Motor neuron (in vitro differentiated cells): ENCODE results near the gene LARGE1. TPM values are rescaled to one million over a fixed set of nuclear protein-coding genes. Genes with fewer than 3 reads are reported as not detected.

Experiments
- ATAC-seq, 8 experiments: fragments of 200-7000 bp; cut with Tn5 transposase; replicated peaks in 6 of 8; 2 replicates each; pipeline ENCODE4 v1.8.0; 2021; ENCODE audit warnings: mild to moderate bottlenecking in 8 of 8, moderate library complexity in 8 of 8
- H3K27ac ChIP-seq, 2 donors: fragments of 250-450 bp; sonication (Bioruptor Pico); 2 replicates each; pipeline ENCODE4 v1.9.0; 2021; ENCODE audit warnings: antibody characterized with exemption in 2 of 2, mild to moderate bottlenecking in 2 of 2, moderate library complexity in 1 of 2
- H3K4me1 ChIP-seq, 2 donors: fragments of 250-450 bp; sonication (Bioruptor Pico); replicated peaks in 1 of 2; 2 replicates each; pipeline ENCODE4 v1.6.1; 2021; ENCODE audit warnings: antibody characterized with exemption in 2 of 2, mild to moderate bottlenecking in 2 of 2, moderate library complexity in 1 of 2
- H3K4me3 ChIP-seq, 5 donors: fragments of 250-450 bp; sonication (Bioruptor Pico); 2 replicates each; pipeline ENCODE4 v1.9.0; 2021; ENCODE audit warnings: antibody characterized with exemption in 5 of 5, mild to moderate bottlenecking in 5 of 5, moderate library complexity in 4 of 5
- WGBS, 10 experiments: fragments of 450-650 bp; shearing (Covaris generic); methylation state at CpG; one replicate each; pipeline ENCODE4 v1.0.0; 2022; 5-methylcytosine and 5-hydroxymethylcytosine counted together
- in situ Hi-C, 9 experiments: fragments of 400-800 bp; cut with MboI; loops; one replicate each; pipeline ENCODE4 v1.15.0; 2021; ENCODE audit warnings: low sequenced_read_pairs in 9 of 9, low pct_unique_long_range_greater_than_20kb in 2 of 9; ENCODE audit not compliant: unreplicated experiment in 9 of 9
- total RNA-seq, 8 experiments: library from RNA; unstranded; fragments of 300-600 nt; gene quantifications; 2 replicates each; pipeline versions ENCODE4 v1.2.3 to v1.2.4, GENCODE V29; 2022

The LARGE1 gene
- total RNA-seq, 8 experiments from 2014 or later = 1.7 to 36.1 (median 20.6) TPM

DNA sequence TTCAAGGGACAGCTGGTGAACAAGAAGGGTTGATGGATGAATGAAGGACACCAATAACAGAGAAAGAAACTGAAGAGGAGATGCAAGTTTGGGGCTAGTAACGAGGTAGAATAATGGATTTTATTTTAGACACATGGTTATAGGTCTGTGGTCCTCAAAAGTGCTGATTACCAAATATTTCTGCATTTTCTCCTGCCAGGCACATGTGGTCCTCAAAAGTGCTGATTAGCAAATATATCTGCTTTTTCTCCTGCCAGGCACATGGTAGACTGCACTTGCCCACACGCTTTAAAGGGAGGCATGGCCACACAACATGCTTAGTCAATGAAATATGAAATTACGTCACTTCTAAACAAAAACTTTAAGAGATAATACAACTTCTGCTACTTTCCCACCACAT is 489.0 kb downstream of the LARGE1 start:
- H3K4me1 ChIP-seq = no peaks in the 10 kb centered on the region
- WGBS, 10 experiments = 67 to 100% (median 100%) methylated on average over 1 to 3 of the region's 3 CpGs; no CpG with 5 or more reads in 1 of the 10 experiments

DNA sequence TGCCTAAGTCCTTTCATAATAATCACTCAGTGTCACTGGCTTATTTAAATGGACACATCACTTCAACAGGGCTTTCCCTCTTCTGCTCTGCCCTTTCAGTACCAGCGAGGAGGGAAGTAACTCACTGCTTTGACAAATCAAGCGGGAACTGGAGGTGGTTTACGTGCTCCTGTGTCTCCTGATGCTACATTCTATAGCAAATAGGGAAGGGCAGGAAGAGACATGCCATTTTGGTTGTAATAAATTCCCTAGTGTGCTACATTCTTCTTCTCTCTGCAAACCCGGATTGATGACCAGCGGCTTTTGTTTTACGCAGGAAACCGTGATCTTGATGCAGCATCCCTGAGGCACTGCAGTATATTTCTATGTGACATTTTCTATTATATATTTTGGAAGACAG is 491.0 kb downstream of the LARGE1 start:
- WGBS, 10 experiments = 72 to 100% (median 87%) methylated on average over 1 to 7 of the region's 7 CpGs
- no peaks in the 10 kb centered on the region for H3K4me1 ChIP-seq
- in situ Hi-C loops = no loop called here
- ATAC-seq = peak in 4 of 8 experiments; percentile 26 to 60 (median 38)
- no peak overlapping the region for H3K4me3 ChIP-seq
- H3K27ac ChIP-seq = no peak overlapping the region

More for the DNA sequence above, 489.0 kb downstream of the LARGE1 start:
- in situ Hi-C loops = no loop called here
- Histone ChIP-seq H3K4me3 (no peak overlapping the region), H3K27ac (no peak overlapping the region)
- ATAC-seq = no peak

DNA sequence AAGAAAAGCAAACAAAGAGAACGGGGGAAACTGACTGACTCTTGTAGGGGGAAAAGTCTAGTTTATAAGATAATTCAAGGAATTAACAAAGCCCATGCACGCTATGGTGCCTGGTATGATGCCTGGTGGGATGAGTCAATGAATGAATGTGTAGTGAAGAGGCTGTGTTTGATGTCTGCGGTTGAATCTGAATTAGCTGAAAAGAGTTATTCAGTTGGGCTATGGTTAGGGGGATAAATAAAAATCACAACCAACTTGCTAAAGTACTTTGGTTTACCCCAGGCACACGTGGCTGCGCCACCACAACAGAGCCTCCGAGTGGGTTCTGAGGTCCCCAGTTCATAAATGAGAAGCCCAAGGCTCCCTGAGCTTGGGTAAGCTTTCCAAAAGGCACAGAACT is 492.8 kb downstream of the LARGE1 start:
- Histone ChIP-seq H3K4me3 (no peak overlapping the region), H3K27ac (no peak overlapping the region), H3K4me1 (no peaks in the 10 kb centered on the region)
- ATAC-seq = no peak
- in situ Hi-C loops = no loop called here
- 66 to 95% (median 85%) methylated on average over 2 to 6 of the region's 6 CpGs for WGBS, 10 experiments

DNA sequence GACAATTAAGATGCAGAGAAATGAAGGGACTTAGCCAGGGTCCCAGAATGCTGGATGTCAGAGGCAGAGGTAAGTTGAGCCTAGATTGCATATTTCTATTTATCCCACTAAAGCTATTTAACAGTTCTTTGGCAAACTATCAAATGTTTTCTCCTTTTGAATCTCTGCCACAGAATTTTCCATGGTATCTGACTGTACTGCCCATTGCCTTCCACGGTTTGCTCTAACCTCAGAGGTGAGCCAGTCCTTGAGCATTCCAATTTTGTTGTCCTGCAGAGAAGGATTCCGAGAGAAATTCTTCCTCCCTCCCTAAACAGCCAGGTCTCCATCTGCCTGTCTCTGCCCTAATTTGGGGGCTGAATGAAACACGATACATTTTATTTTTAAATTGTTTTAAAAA is 493.8 kb downstream of the LARGE1 start:
- 36 to 100% (median 67%) methylated on average over 1 to 3 of the region's 3 CpGs; no CpG with 5 or more reads in 1 of the 10 experiments for WGBS, 10 experiments
- H3K4me1 ChIP-seq = no peaks in the 10 kb centered on the region
- in situ Hi-C loops = no loop called here
- no peak for ATAC-seq
- H3K4me3 ChIP-seq = no peak overlapping the region
- no peak overlapping the region for H3K27ac ChIP-seq

DNA sequence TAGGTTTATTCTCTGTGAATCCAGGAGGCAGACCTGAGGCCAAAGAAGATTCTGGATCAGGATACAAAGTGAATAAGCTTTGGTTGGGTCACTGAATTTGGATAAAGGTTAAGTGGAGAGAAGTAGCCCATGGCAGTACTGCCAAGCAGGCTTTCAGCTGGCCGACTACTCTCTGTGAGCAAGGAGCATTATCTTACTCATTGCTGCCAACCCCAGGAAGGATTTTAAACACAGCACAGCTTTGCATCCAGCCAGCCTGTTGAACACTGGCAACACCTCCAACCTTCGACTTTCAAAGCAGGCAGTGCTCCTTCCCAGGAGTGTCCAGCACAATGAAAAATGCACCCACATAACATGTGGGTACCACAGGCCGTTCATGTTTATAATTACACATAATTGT is 498.4 kb downstream of the LARGE1 start:
- no peak overlapping the region for H3K4me3 ChIP-seq
- 55 to 100% (median 83%) methylated on average over 1 to 2 of the region's 3 CpGs; no CpG with 5 or more reads in 1 of the 10 experiments for WGBS, 10 experiments
- no peak for ATAC-seq
- H3K27ac ChIP-seq = no peak overlapping the region
- in situ Hi-C loops = no loop called here
- peaks cover 0 to 4% of the 10 kb centered on the region in 2 donors for H3K4me1 ChIP-seq

DNA sequence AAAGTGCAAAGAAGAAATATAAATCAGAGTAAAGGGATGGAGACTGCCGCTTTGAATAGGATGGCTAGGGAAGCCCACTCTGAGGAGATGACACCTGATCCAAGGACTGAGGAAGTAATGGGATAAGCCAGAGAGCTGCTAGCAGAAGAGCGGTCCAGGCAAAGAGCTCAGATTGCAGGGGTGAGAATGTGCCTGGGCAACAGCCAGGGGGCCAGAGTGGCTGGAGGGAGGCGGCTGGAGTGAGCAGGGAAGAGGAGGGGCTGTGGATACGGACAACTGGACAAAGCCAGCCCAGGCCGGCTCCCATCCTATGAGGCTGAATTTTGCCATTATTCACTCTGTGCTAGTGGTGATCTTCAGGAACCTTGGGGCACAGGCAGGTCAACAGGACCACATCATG is 501.8 kb downstream of the LARGE1 start:
- in situ Hi-C loops = loop anchor here in 1 of 9 experiments (10.0 kb wide), 1 partner anchor 56 kb away; no protein-coding TSS in a partner anchor
- ATAC-seq = peak in 1 of 8 experiments; percentile 60
- H3K4me3 ChIP-seq = no peak overlapping the region
- H3K4me1 ChIP-seq = peaks cover 0 to 4% of the 10 kb centered on the region in 2 donors
- WGBS, 10 experiments = 83 to 100% (median 90%) methylated on average over 1 to 5 of the region's 5 CpGs; no CpG with 5 or more reads in 6 of the 10 experiments
- no peak overlapping the region for H3K27ac ChIP-seq

DNA sequence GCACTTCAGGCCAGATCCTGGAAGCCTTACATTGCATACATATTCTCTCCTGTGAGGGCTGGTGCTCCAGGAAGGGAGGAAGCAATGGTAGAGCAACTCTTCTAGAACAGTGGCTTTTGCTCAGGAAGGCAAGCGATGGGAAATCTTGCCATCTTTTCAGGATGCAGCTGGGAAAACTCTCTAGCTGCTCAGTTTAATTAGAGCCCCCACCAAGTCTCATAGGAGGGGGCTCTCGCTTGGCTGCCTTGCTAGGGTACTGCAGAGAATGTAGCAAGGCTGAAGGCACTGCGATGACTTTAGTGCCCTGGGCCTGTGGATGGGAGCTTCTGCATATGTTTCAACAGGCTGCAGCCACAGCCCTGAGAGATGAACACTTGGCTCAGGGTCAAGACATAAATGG is 504.9 kb downstream of the LARGE1 start:
- peaks cover 0 to 4% of the 10 kb centered on the region in 2 donors for H3K4me1 ChIP-seq
- no peak overlapping the region for H3K27ac ChIP-seq
- H3K4me3 ChIP-seq = no peak overlapping the region
- in situ Hi-C loops = loop anchor here in 1 of 9 experiments (10.0 kb wide), 1 partner anchor 59 kb away; no protein-coding TSS in a partner anchor
- ATAC-seq = no peak
- 60 to 100% (median 91%) methylated on average over 2 of the region's 3 CpGs; no CpG with 5 or more reads in 6 of the 10 experiments for WGBS, 10 experiments

DNA sequence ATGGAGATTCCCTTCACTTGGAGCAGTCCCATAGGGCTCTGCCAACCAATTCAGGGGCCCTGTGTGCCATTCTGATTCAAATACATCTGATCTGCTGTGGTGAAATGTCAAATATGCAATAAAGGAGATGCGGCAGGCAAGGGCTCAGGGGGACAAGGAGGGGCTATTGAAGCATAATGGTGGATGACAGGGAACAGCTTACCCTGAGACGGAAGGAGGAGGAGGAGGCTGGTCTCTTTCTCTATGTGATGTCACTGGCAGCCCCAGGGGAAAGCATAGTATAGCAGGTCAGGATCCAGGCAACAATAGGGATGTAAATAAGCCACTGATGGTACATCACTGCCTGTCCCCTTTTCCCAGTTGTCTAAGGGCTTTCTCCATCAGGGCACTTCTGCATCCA is 511.2 kb downstream of the LARGE1 start:
- 0 to 100% (median 64%) methylated on average over 1 of the region's 2 CpGs; no CpG with 5 or more reads in 6 of the 10 experiments for WGBS, 10 experiments
- H3K4me3 ChIP-seq = no peak overlapping the region
- H3K27ac ChIP-seq = peak overlapping the region in 1 of 2 donors; percentile 52
- peaks cover 0 to 7% of the 10 kb centered on the region in 2 donors for H3K4me1 ChIP-seq
- peak in 5 of 8 experiments; percentile 48 to 91 (median 81) for ATAC-seq
- in situ Hi-C loops = no loop called here

DNA sequence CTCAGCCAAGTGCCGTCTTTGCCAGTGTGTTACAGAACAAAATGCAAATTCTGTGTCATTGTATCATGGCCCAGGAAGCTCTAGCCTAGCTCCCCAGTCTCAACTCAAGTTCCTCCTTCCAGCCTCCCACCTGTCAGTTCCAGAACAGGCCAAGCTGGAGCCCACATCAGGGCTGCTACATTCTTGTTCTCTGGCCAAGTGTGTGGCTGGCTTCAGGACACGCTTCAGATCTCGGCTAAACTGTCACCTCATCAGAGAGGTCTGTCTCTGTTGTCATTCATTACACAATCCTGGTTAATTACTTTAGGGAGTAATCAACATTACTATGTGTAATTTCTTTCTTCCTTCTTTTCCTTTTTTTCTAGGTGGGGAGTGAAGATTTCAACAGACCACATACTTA is 515.1 kb downstream of the LARGE1 start:
- in situ Hi-C loops = no loop called here
- no peak overlapping the region for H3K4me3 ChIP-seq
- peaks cover 0 to 7% of the 10 kb centered on the region in 2 donors for H3K4me1 ChIP-seq
- no peak for ATAC-seq
- H3K27ac ChIP-seq = no peak overlapping the region
- WGBS, 10 experiments = 0 to 95% (median 79%) methylated on average over 1 to 3 of the region's 3 CpGs; no CpG with 5 or more reads in 4 of the 10 experiments

DNA sequence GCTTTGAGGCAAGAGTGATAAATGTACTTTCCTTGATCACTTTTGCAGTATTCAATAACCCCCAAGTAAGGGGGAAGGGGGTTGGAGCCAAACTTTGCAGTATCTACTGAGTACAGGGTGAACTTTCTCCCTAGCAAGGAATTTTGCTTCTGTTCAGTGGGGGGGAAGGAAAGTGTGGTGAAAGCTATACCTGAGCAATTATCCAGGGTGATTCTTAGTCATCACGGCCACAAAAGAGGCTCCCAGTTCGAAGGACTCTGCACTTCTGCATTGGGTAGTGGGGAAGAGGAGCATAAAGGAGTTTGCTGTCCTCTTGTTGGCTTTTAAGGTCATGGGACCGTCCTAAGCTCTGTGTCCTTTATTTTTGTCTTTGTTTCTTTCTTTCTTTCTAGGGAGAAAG is 515.6 kb downstream of the LARGE1 start:
- Histone ChIP-seq H3K27ac (no peak overlapping the region), H3K4me3 (no peak overlapping the region), H3K4me1 (peaks cover 0 to 7% of the 10 kb centered on the region in 2 donors)
- ATAC-seq = no peak
- WGBS, 10 experiments = 20 to 100% (median 60%) methylated on average over 1 to 3 of the region's 3 CpGs; no CpG with 5 or more reads in 1 of the 10 experiments
- in situ Hi-C loops = no loop called here

DNA sequence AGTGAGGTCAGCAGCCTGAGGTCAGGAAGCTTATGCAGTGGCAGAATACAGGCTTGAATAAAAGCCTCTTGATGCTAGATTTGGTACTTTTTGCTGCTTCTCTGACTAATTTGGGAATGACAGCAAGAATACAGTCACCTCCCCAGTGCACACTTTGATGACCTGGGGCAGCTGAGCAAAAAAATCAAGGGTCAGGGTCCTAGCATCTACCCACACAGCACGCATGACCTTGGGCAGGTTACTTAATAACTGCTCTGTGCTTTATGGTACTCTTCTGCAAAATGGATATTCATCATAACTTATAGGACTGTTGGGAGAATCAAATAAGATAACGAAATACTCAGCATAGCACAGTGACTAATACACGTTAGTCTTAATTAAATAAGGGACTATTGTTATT is 518.0 kb downstream of the LARGE1 start:
- WGBS, 10 experiments = 81 to 100% (median 94%) methylated on average over 1 to 3 of the region's 3 CpGs; no CpG with 5 or more reads in 4 of the 10 experiments

DNA sequence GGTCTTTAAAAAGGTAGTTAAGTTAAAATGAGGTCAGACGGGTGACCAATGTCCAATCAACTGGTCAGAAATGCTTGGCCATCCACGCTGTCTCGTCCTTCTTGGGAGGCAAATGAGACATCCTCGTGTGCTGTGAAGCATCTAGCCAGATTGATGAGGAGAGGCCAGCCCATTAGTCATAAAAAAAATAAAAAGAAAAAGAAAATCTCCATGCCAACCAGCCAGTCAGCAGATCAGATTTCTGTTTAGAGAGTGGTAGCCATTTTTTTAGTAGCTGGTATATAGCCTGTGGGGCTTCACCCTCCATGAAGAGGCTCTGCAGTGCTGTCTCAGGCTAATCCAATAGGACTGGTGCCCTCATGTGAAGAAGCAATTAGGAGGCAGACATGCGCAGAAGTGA is 519.0 kb downstream of the LARGE1 start:
- 18 to 100% (median 64%) methylated on average over 1 to 5 of the region's 5 CpGs; no CpG with 5 or more reads in 1 of the 10 experiments for WGBS, 10 experiments
- H3K27ac ChIP-seq = no peak overlapping the region
- H3K4me1 ChIP-seq = peaks cover 0 to under 1% of the 10 kb centered on the region in 2 donors
- ATAC-seq = peak in 1 of 8 experiments; percentile 19
- H3K4me3 ChIP-seq = no peak overlapping the region
- in situ Hi-C loops = no loop called here

More for the DNA sequence above, 518.0 kb downstream of the LARGE1 start:
- Histone ChIP-seq H3K4me1 (no peaks in the 10 kb centered on the region), H3K27ac (no peak overlapping the region), H3K4me3 (no peak overlapping the region)
- no peak for ATAC-seq
- in situ Hi-C loops = no loop called here

DNA sequence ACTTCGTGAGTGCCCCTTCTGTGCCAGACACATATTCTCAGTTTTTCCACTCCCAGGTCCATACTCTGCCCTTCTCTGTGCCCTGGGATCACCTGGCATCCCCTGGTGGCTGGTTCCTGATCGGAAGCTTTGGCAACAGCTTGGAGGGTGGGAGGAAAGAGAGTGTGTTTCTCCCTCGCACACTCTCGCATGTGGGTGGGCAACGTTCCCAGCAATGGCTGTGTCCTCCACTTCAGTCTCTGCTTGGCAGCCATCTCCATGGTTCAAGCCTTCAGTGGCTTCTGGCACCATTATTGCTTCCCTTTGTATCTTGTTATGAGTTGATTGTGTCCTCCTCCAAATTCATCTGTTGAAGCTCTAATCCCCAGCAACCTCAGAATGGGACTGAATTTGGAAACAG is 519.4 kb downstream of the LARGE1 start:
- Histone ChIP-seq H3K4me3 (no peak overlapping the region), H3K4me1 (peaks cover 0 to 4% of the 10 kb centered on the region in 2 donors), H3K27ac (no peak overlapping the region)
- in situ Hi-C loops = no loop called here
- no peak for ATAC-seq
- WGBS, 10 experiments = 65 to 83% (median 80%) methylated on average over 1 to 4 of the region's 5 CpGs; no CpG with 5 or more reads in 5 of the 10 experiments
